Hindlimb muscle (tissue), 1 donor: ENCODE results near the gene CCAR1. TPM values are rescaled to one million over a fixed set of nuclear protein-coding genes. Genes with fewer than 3 reads are reported as not detected.
"Not testable (repeated sequence)": the region's sequence is repeated elsewhere in the genome, so short reads cannot be mapped to it uniquely, and the experiment has no call there.

ENCODE experiments used
- DNase-seq: peaks from one replicate; pipeline ENCODE4 v3.0.0-alpha.2; 2013
- polyA plus RNA-seq: library from polyadenylated mRNA; unstranded; fragments of 120-200 nt; gene quantifications from one replicate; pipeline ENCODE4 v1.2.1, GENCODE V29; 2013; ENCODE audit not compliant: insufficient read length

The CCAR1 gene
- polyA plus RNA-seq, 1 donor = 67.4 TPM

DNA sequence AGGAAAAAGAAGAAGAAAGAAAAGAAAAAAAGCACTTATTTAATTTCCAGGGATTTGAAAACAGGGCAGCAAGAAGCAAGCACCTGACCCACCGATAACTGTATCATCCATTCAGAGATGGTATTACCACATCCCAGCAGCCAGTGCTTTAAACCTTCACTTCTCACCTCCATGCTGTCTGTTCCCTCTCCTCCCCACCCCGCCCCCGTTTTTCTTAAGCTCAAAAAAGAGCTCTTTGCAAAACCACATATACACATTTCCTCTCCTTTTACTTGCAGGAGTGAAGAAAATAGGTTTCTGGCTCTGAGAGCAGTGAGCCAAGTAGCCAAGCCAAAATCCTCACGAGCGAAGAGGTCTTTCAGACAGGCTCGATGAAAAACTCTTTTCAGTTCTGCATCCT, 108.5 kb downstream of the CCAR1 start:
- DNase-seq = no peak

DNA sequence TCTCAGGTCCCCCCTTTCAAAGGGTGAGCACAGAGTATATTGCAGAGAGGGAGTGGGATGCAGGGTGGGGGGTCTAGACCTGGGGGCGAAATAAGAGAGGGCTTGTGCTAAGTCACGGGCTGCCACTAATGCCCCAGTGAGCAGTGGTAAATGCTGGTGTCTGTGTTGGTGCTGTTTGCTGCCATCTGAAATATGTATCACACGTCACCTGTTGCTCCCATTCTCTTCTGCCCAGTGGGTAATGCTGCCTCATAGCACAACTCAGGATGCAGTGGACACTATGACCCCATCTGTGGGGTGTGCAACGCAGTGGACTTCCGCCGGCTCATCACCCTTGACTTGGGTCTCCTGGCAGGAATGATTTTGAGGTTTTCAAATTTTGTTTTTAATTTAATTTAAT, 108.9 kb downstream of the CCAR1 start:
- DNase-seq = no peak

DNA sequence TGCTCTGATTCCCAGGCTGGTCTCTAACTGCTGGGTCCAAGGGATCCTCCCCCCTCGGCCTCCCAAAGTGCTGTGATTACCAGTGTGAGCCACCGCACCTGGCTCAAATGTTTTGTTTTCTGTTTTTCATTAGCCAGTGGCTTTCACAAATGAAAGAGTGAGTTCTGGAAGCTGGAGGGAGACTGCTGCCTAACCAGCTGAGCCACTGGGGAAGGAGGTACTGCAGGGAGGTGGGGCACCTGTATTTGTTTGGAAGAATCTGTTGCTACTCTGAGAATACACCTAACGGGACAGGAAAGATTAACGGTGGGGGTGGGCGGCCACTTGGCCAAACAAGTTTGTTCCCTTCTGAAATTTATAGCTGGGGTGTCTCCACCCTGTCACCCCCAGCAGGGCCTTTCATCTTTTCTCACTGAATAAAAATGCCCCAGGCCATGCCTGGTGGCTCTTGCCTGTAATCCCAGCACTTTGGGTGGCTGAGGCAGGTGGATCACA, 111.0 kb downstream of the CCAR1 start:
- DNase-seq = no peak

DNA sequence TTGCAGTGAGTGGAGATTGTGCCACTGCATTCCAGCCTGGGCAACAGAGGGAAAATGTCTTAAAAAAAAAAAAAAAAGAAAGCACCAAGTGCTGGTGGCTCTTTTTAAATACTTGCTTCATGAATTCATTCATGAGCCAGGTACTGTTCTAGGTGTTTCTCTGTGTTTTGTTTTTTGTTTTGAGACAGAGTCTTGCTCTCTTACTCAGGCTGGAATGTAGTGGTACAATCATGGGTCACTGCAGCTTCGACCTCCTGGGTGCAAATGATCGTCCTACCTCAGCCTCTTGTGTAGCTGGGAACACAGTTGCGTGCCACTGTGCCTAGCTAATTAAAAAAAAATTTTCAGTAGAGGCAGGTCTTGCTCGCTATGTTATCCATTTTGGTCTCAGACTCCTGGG, 111.6 kb downstream of the CCAR1 start:
- DNase-seq = no peak

DNA sequence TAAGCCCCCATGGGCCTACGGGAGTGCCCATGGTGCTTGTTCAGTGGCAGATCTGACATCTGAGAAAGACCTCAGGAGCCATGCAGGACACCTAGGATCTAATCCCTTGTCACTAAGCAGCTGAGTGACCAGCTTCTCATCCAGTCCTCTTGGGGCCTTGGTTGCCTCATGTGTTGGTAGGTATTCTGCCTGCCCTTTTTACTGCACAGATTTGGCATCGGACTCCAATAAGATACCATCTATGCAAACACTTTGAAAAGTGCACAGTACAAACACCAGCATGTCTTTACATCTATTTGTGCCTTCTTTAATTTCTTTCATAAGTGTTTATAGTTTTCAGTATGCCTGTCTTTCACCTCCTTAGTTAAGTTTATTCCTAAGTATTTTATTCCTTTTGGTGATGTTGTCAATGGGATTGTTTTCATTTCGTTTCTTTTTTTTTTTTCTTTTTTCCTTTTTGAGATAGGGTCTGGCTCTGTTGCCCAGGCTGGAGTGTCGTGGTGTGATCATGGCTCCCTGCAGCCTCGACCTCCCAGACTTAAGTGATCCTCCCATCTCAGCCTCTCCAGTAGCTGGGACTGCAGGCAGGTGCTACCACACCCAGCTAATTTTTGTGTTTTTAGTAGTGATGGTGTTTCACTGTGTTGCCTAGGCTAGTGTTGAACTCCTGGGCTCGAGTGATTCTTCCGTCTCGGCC, 116.7 kb downstream of the CCAR1 start:
- no peak for DNase-seq

DNA sequence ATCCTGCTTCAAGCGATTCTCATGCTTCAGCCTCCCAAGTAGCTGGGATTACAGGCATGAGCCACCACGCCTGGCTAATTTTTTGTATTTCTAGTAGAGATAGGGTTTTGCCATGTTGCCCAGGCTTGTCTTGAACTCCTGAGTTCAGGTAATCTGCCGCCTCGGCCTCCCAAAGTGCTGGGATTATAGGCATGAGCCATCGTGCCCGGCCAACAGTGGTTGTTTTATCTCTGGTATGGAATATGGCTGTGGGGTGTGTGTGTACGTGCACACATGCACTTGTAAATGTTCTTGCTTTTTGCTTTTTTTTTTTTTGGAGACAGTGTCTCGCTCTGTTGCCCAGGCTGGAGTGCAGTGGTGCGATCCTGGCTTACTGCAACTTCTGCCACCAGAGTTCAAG, 119.6 kb downstream of the CCAR1 start:
- not testable (repeated sequence) for DNase-seq

Other genes starting within 250 kb of the CCAR1 start
- gene DNA2, start 249.3 kb upstream of the CCAR1 start, polyA plus RNA-seq = 4.1 TPM
- 11.1 TPM for gene SLC25A16, start 193.7 kb upstream of the CCAR1 start, polyA plus RNA-seq
- 10.8 TPM for gene TET1, start 160.9 kb upstream of the CCAR1 start, polyA plus RNA-seq
- 2.3 TPM for gene STOX1, start 106.3 kb downstream of the CCAR1 start, polyA plus RNA-seq
- gene DDX50, start 180.1 kb downstream of the CCAR1 start, polyA plus RNA-seq = 46.1 TPM
- 40.8 TPM for gene DDX21, start 234.9 kb downstream of the CCAR1 start, polyA plus RNA-seq